ENCODE results near the gene MX2. TPM values are rescaled to one million over a fixed set of nuclear protein-coding genes. Genes with fewer than 3 reads are reported as not detected.

The MX2 gene
- total RNA-seq, 2 donors from 2014 or later: 2.3 to 12.2 TPM

DNA sequence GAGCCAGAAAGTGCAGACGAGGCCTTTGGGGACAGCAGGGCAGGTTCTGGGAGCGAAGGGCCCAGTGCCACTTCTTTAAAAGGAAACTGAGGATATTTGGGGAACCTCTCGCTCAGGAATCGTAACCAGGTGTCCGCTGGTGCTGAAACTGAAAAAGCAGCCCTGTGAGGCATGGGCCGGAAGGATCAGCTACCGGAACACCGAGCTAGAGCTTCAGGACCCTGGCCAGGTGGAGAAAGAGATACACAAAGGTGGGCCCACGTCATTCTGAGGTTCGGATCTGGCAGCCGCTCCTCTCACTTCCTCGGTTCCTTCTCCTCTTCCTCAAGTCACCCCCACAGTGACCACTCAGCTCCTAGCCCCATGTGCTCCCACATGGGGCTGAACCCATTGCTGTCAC lies 18.1 kb downstream of the MX2 start:
- no peak for DNase-seq
- intact Hi-C loops (cut with DNase I): no loop called here
- WGBS, 2 donors: 82 to 87% methylated on average over 11 to 12 of the region's 12 CpGs

DNA sequence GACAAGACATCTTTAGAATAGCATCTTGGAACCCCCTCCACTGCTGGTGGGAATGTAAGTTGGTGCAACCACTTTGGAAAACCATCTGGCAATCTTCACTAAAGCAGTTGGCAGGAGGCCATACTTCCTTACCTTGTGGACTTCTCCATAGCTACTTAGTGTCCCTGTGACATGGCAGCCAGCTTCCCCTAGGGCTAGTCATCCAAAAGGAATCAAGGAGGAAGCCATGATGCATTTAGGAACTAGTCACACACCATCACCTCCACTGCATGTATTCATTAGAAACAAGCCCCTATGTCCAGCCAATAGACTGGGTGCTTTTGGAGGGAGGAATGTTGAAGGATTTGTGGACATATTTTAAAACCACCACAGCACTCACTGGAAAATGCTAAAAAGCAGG lies 19.9 kb downstream of the MX2 start:
- no peak for ATAC-seq
- Histone ChIP-seq H3K27ac (no peak overlapping the region), H3K4me1 (no peaks in the 10 kb centered on the region), H3K4me3 (no peak overlapping the region), H3K27me3 (no peaks in the 10 kb centered on the region), H3K36me3 (replicated peaks in 1 of 2; ENCODE audit: insufficient read depth in 1 of 2, low read depth in 2 of 2) (no peaks in the 10 kb centered on the region), H3K9me3 (no peaks in the 10 kb centered on the region)
- intact Hi-C loops (cut with DNase I): no loop called here
- TF ChIP-seq, protein P1, sequence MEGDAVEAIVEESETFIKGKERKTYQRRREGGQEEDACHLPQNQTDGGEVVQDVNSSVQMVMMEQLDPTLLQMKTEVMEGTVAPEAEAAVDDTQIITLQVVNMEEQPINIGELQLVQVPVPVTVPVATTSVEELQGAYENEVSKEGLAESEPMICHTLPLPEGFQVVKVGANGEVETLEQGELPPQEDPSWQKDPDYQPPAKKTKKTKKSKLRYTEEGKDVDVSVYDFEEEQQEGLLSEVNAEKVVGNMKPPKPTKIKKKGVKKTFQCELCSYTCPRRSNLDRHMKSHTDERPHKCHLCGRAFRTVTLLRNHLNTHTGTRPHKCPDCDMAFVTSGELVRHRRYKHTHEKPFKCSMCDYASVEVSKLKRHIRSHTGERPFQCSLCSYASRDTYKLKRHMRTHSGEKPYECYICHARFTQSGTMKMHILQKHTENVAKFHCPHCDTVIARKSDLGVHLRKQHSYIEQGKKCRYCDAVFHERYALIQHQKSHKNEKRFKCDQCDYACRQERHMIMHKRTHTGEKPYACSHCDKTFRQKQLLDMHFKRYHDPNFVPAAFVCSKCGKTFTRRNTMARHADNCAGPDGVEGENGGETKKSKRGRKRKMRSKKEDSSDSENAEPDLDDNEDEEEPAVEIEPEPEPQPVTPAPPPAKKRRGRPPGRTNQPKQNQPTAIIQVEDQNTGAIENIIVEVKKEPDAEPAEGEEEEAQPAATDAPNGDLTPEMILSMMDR (IDR thresholded peaks at IDR 0.05): no peak
- no peak for TF ChIP-seq POLR2A (IDR thresholded peaks at IDR 0.05)
- no peak for DNase-seq

More for the DNA sequence above, 18.1 kb downstream of the MX2 start:
- ATAC-seq: no peak
- no peak overlapping the region for H3K27ac ChIP-seq
- no peaks in the 10 kb centered on the region for H3K27me3 ChIP-seq
- H3K9me3 ChIP-seq: no peaks in the 10 kb centered on the region
- H3K36me3 ChIP-seq (replicated peaks in 1 of 2; ENCODE audit: insufficient read depth in 1 of 2, low read depth in 2 of 2): no peaks in the 10 kb centered on the region
- TF ChIP-seq, protein P1 (IDR thresholded peaks at IDR 0.05): no peak
- no peak for TF ChIP-seq POLR2A (IDR thresholded peaks at IDR 0.05)
- no peak overlapping the region for H3K4me3 ChIP-seq
- H3K4me1 ChIP-seq: no peaks in the 10 kb centered on the region

DNA sequence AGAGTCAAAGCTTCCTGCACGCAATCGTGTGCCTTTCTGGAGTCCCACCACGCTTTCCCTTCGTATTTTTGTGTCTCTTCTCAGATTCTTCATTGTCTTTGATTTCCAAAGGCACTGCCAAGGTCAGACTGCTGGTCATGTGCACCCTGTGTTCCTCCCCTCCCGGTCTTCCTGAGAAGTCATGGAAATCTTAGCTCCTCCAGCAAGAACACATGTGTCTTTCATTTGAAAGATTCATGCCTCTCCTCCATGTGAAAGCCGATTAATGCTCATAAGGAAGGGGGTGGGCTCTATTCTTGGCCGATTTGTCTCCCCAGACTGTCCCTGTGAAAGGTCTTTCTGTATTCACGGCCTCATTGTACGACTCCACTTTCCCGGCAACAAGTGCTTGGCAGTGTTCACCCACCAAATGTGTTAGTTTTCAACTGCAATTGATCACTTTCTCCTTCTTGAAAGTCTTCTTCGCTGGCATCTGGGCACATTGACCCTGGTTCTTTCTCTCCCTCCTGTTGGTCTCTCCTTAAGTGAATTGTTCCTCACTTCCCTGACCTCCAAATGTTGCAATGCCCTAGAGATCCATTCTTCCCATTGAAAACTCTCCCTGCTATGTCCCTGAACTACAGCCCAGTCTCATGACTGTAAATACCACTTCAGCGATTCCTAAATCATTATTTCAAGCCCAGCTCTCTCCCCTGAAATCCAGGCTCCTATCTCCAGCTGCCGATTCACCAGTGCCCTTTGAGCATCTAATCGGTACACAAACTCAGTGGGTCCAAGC lies 25.4 kb downstream of the MX2 start:
- H3K27ac ChIP-seq: no peak overlapping the region

DNA sequence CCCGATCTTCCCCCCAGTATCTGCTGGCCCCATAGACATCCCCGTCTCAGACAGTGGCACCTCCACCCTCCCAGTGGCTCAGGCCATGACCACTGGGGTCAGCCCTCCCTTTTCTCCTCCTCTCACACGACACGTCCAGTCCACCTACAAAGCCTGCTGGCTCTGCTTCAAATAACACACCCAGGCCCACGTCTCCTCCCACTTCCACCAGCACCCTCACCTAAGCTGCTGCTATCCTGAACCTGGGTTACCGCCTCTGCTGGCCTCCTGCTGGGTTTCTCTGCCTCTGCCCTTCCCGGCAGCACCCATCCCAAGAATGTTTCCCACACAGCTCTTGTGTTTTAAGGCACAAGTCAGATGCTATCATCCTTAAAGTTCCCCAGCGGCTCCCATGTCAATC lies 26.0 kb downstream of the MX2 start:
- no peak for DNase-seq
- 91 to 92% methylated on average over 8 of the region's 8 CpGs for WGBS, 2 donors
- TF ChIP-seq, protein P1 (IDR thresholded peaks at IDR 0.05): no peak
- Histone ChIP-seq H3K36me3 (replicated peaks in 1 of 2; ENCODE audit: insufficient read depth in 1 of 2, low read depth in 2 of 2) (no peaks in the 10 kb centered on the region), H3K9me3 (no peaks in the 10 kb centered on the region), H3K27me3 (no peaks in the 10 kb centered on the region), H3K4me1 (no peaks in the 10 kb centered on the region), H3K27ac (no peak overlapping the region), H3K4me3 (no peak overlapping the region)
- intact Hi-C loops (cut with DNase I): no loop called here
- ATAC-seq: no peak

More for the DNA sequence above, 25.4 kb downstream of the MX2 start:
- DNase-seq (no peak), ATAC-seq (no peak)
- intact Hi-C loops (cut with DNase I): no loop called here
- no peak overlapping the region for H3K4me3 ChIP-seq
- no peaks in the 10 kb centered on the region for H3K36me3 ChIP-seq (replicated peaks in 1 of 2; ENCODE audit: insufficient read depth in 1 of 2, low read depth in 2 of 2)
- WGBS, 2 donors: 86 to 88% methylated on average over 14 of the region's 14 CpGs
- no peak for TF ChIP-seq POLR2A (IDR thresholded peaks at IDR 0.05)
- TF ChIP-seq, protein P1 (IDR thresholded peaks at IDR 0.05): no peak
- H3K4me1 ChIP-seq: no peaks in the 10 kb centered on the region
- H3K27me3 ChIP-seq: no peaks in the 10 kb centered on the region
- no peaks in the 10 kb centered on the region for H3K9me3 ChIP-seq

DNA sequence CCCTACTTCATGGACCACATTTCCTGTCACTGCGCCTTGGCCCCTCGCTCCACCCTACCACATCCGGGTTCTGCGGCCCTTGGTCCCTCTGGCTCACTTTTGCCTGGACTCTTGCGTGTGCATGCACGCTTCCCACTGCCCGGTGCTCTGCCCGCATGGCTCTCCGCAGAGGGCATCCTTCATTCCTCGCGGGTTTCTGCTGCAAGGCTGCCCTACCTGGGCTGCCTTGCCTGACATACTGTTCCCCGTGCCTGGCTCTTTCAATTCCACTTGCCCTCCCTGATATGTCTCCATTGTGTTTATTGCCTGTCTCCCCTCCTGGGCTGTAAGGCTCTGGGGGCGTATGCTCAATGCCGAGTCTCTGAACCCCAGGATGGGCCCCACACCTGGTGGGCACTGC lies 26.4 kb downstream of the MX2 start:
- Histone ChIP-seq H3K27ac (no peak overlapping the region), H3K9me3 (no peaks in the 10 kb centered on the region), H3K36me3 (replicated peaks in 1 of 2; ENCODE audit: insufficient read depth in 1 of 2, low read depth in 2 of 2) (no peaks in the 10 kb centered on the region), H3K4me3 (no peak overlapping the region), H3K4me1 (no peaks in the 10 kb centered on the region), H3K27me3 (no peaks in the 10 kb centered on the region)
- no peak for TF ChIP-seq POLR2A (IDR thresholded peaks at IDR 0.05)
- TF ChIP-seq, protein P1 (IDR thresholded peaks at IDR 0.05): no peak
- WGBS, 2 donors: 90 to 94% methylated on average over 14 of the region's 14 CpGs
- ATAC-seq: no peak
- intact Hi-C loops (cut with DNase I): no loop called here
- DNase-seq: no peak

Data from body of pancreas (tissue), 4 donors.